Kidney glomerular epithelial cell (primary cell): ENCODE results near the gene PRR23E.
A peak's percentile ranks its signal among the peaks of the same experiment; 100 is the strongest.

ENCODE experiments used
- DNase-seq: peaks from one replicate; lab custom pipeline; 2025; lab: John Stamatoyannopoulos, UW

The PRR23E gene, protein sequence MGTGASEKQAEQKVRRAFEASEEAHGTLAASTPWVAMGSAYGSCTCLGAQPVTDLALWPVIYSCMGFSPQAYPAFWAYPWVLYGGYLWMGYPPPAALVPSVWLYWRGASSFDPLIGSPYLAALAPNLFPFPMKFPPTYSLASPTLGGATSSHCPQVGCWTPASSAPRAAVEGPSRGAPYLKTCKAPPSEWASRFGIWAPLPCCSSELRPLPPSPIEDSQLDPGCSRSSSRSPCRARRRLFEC

GRCh38 chr3:127192576-127193232, at the start of gene PRR23E:
Gene PRR23E (plus strand): TSS chr3:127193131. CDS start chr3:127196686, 3,555 bp downstream.
- DNase-seq, result no peak

- no peak for DNase-seq
These were observed 49.8 kb upstream of the PRR23E start for GRCh38 chr3:127143172-127143571.

GRCh38 chr3:127144631-127145030, 48.3 kb upstream of the PRR23E start:
- DNase-seq, result no peak

DNA sequence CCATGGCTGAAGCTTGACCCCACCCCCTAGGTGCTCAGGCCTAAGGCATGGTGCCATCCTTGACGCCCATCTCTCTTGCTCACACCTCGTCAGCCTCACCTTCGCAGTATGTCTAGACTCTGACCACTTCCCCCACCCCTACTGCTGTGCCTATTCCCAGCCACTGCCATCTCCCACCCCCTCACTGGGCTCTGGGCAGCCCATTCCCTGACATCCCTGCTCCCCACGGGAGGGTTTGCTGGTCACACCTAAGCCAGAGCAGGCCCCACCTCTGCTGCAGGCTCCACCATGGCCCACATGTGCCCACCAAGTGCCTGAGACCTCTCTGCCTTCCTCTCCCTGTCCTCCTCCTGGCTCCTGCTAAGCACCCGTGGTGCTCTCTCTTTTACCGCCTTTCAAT, 47.7 kb upstream of the PRR23E start:
- DNase-seq, result no peak

GRCh38 chr3:127147291-127147885, 45.5 kb upstream of the PRR23E start:
- no peak for DNase-seq

- DNase-seq, result no peak
These were observed 43.2 kb upstream of the PRR23E start for GRCh38 chr3:127149621-127150310.

DNA sequence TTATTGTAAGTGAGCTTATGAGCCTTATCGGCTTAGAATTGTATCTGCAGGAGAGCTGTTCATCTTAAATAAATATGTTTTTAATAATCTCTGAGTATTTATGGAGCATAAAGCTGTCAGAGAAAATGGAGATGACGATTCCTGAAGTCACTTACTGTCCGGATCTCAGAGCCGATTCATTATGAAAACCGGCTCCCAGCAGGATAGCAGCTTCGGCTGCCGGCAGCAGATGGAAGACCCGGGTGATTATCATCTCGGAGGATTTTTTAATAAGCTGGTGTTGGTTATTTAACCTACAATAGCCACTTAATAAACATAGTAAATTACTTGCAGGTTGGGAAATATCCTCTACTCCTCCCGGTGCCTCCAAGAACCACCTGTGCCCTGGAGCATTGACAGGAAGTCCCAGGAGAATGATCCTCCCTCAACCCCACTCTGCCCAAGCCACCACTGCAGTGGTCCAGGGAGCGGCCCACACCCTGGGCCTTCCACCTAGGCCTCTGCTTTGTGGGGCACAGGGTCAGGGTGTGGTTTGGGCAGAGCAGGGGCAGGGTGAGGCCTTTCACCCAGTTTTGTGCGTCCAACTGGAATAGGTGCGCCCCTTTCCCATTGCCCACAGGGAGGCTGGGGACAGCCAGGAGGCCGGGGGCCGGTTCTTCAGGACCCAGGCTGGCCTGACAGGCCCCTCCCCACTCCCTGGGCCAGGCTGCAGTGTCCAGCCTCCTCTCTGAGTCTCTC, 42.2 kb upstream of the PRR23E start:
- DNase-seq, result no peak

DNA sequence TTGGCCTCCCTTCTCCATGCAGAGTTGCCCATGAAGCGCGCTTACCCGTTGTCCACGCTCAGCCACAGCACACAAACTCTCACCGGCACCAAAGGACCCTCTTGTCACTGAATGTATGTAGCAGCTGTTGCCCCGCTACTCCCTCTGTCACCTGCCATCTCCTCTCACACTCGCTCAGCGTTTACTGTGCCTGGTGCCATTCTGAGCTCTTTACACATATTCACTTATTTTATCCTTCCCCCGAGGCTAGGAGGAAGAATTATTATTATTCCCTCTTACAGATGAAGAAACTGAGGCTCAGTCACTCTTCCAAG, 41.7 kb upstream of the PRR23E start:
- no peak for DNase-seq

DNA sequence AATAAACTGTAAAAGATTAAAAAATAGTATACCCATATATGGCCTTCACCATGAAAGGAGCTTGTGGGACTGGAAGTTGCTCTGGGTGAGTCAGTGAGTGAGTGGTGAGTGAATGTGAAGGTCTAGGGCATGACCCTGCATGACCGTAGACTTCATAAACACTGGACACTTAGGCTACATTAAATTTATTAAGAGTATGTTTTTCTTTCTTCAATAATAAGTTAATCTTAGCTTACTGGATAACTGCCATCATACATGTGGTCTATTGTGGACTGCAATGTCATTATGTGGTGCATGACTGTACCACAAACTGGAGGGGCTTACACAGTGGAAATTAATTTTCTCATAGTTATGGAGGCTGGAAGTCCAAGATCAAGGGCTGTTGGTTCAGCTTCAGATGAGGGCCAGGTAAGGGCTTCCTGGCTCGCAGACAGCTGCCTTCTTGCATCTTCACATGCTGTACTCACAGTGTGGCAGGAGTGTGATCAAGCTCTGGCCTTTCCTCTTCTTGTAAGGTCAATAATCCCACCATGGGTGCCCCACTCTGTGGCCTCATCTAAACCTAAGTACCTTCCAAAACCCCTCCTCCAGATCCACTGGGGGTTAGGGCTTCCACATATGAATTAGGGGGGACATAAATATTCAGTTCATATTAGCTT, 40.8 kb upstream of the PRR23E start:
- peak; percentile 52 for DNase-seq

DNA sequence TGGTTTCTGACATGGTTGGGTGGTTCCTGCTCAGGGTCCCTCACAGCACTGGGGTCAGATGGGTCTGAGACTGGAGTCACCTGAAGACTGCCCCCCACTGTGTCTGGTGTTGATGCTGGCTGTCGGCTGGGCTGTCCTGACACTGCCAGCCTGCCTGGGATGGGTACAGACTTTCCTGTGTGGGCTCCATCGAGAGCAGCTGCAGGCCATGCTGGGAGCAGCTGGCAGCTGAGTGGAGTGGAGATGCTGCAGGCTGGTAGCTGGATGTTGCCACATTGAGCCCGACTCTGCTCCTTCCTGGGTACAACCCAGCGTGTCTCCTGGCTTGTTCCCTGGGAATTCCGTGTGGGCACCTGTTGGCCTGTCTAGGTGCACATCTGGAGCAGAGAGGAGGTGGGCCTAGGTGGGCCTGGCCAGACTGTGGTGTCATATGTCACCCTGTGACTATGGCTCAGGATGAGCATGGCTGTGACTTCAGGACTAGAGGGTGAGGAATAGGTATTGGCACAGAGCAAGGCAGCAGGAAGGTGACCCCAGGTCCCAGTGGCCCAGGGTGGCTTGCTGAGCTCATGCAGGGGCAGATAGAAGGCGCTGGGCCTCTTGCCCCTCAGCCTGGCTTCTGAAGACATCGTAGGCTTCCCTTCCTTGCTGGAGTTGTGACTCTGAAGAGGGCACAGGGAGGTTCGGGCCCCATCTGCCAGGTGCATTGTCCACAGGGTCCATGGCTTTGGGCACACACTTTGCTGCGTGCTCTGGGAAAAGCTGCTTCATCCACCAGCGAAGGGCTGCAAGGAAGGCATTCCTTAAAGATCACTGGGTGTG, 40.0 kb upstream of the PRR23E start:
- no peak for DNase-seq

DNA sequence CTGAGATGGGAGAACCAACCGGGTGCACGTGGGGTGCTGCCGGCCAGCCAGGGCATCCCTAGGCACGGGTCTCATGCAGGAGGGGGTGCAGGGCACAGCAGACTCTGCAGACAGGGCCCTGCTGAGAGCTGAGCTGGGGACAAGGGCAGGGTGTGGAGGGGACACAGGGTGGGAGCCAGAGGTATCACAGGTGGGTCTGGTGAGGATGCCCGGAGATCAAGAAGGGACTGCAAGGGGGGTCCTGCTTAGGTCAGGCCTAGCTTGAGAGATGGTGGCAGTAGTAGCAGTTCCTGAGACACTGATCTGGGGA, 39.5 kb upstream of the PRR23E start:
- DNase-seq, result no peak

GRCh38 chr3:127156338-127157050, 36.4 kb upstream of the PRR23E start:
- no peak for DNase-seq

DNA sequence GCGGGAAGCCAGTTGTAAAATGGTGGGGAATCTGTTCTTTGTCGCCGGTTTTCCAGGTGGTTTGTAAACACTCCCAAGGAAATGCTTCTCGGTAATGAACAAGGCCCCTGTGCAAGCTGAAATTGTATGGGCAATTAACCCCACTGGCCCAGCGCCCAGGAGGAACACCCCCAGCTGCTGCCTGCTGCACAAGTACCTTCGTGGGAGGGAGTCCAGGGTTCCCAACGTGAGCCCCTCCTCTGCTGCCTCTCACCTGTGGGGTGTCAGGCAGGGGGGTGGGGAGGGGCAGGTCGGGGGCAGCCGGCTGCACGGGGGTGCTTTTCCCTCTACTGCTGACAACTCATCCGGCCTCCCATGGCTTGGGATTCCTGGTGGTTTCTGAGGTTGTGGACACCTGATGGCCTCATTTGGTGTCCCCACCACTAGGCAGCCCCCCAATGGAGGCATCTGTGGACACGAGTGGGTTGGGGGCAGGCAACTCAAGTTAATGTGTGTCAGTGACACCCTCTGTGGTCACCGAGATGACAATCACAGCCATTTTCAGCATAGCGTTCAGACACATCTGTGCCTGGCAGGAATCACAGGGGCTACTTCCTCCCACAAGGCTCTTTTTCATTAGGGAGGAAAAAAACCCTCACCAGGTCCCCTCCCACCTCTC, 35.6 kb upstream of the PRR23E start:
- peak; percentile 9 for DNase-seq

DNA sequence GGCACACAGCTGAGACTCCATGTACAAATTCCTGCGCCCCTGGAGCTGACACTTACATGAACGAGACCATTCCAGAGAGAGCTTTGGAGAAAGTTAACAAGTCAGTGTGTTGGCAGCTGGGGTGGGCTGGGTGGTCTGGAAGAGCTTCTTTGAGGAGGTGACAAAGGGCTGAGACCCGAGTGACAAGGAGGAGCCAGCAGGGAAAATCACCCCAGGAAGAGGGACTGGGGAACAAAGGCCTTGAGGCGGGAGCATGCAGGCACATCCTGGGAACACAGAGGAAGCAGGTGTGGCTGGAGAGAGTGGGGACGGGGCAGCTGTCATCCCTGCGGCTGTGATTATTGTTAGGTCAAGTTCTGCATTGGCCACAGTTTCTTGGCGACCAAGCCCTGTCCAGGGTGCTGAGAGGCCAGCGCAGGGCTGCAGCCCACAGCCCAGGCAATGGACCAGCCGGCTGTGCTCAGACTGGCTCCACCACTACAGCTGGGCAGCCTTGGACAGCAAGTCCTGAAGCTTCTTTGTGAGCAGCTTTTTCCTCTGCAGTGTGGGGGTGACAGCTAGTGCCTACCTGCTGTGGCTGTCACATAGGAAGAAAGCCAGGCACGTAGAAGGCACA, 34.2 kb upstream of the PRR23E start:
- DNase-seq, result peak; percentile 11

DNA sequence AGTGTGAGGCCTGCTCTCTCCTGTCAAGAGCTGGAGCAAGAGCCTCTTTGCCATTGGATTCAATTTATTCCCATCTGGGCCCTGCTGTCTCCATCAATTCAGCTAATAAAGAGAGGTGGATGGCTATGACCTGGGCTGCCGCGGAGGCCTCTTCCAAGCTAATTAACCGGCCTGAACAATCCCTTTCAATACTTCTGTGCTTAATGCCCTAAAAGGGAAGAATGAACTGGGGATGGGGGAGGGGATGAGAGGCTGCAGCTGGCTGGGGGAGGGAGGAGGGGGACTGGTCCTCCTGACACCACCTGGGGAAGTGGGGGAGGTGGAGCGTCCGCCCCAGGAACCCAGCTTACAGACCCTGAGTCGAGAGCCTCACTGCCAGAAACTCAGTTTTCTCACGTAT, 33.4 kb upstream of the PRR23E start:
- DNase-seq, result no peak

- DNase-seq, result no peak
These were observed 31.7 kb upstream of the PRR23E start for GRCh38 chr3:127161236-127161635.

- DNase-seq, result no peak
These were observed 30.9 kb upstream of the PRR23E start for GRCh38 chr3:127161973-127162579.

- no peak for DNase-seq
These were observed 29.8 kb upstream of the PRR23E start for GRCh38 chr3:127162947-127163645.
